B cell (primary cell): Measurements from ENCODE around the gene RFTN2. TPM values are rescaled to one million over a fixed set of nuclear protein-coding genes. Genes with fewer than 3 reads are reported as not detected.

Experiments
- ATAC-seq: fragments of 200-7000 bp; cut with Tn5 transposase; one replicate; pipeline ENCODE4 v1.10.0; 2021; ENCODE audit warnings: low read depth, mild to moderate bottlenecking, moderate number of reproducible peaks, moderate library complexity
- CTCF ChIA-PET: fragments of 350-600 bp; sonication (Branson Sonifier 250); formaldehyde crosslinking; loops from one replicate; lab custom pipeline; 2021; ENCODE audit warnings: antibody characterized with exemption, inconsistent platforms; lab: Charles Lee
- POLR2A ChIA-PET: fragments of 350-600 bp; sonication (Branson Sonifier 250); formaldehyde crosslinking; loops from one replicate; lab custom pipeline; 2021; ENCODE audit warnings: antibody characterized with exemption; lab: Charles Lee
- DNase-seq: peaks from one replicate; pipeline ENCODE4 v3.0.0; 2013
- H2AFZ ChIP-seq: 2 replicates; pipeline ENCODE4 v1.6.1; 2012; ENCODE audit warnings: mild to moderate bottlenecking, low read depth, low read length; ENCODE audit not compliant: insufficient read depth, poor library complexity, severe bottlenecking
- H3K27ac ChIP-seq, 2 donors: 1 replicate in 1 of 2; 2 replicates in 1 of 2; pipeline ENCODE4 v1.5.1; 2012 to 2013; ENCODE audit warnings: low read length in 2 of 2, mild to moderate bottlenecking in 2 of 2, moderate library complexity in 1 of 2
- H3K27me3 ChIP-seq, 4 experiments: fragments of 200-600 bp in 1 of 4; sonication (generic) in 1 of 4; replicated peaks in 1 of 4; 1 replicate in 2 of 4; 2 replicates in 2 of 4; pipeline versions ENCODE4 v1.6.1 to v1.7.0; 2013 to 2016; ENCODE audit warnings: low read length in 3 of 4, mild to moderate bottlenecking in 2 of 4, mixed read lengths in 1 of 4, moderate library complexity in 1 of 4; ENCODE audit not compliant: insufficient read depth in 4 of 4, control insufficient read depth in 3 of 4; ENCODE audit errors: control extremely low read depth in 1 of 4
- H3K36me3 ChIP-seq, 2 experiments: replicated peaks in 1 of 2; 1 replicate in 1 of 2; 2 replicates in 1 of 2; pipeline versions ENCODE4 v1.6.1 to v1.7.1; 2013; ENCODE audit warnings: low read length in 1 of 2; ENCODE audit not compliant: insufficient read depth in 2 of 2, control insufficient read depth in 1 of 2; ENCODE audit errors: control extremely low read depth in 1 of 2, extremely low read depth in 1 of 2
- H3K4me1 ChIP-seq, 2 donors: fragments of 200-600 bp in 1 of 2; sonication (generic) in 1 of 2; 1 replicate in 1 of 2; 2 replicates in 1 of 2; pipeline versions ENCODE4 v1.5.1 to v1.6.1; 2013 to 2017; ENCODE audit warnings: low read length in 2 of 2; ENCODE audit not compliant: control insufficient read depth in 2 of 2, insufficient read depth in 2 of 2
- H3K4me2 ChIP-seq: replicated peaks from 2 replicates; pipeline ENCODE3; 2012; ENCODE audit warnings: mild to moderate bottlenecking, low read depth, low read length; ENCODE audit not compliant: poor library complexity, severe bottlenecking
- H3K4me3 ChIP-seq, 5 experiments: fragments of 200-600 bp in 1 of 5; sonication (generic) in 1 of 5; 1 replicate in 3 of 5; 2 replicates in 2 of 5; pipeline versions ENCODE4 v1.5.1 to v1.7.0; 2011 to 2016; ENCODE audit warnings: low read length in 4 of 5, mild to moderate bottlenecking in 4 of 5, low read depth in 2 of 5, control low read depth in 1 of 5, moderate library complexity in 1 of 5; ENCODE audit not compliant: insufficient read depth in 1 of 5; ENCODE audit errors: control extremely low read depth in 1 of 5, extremely low read depth in 1 of 5
- H3K79me2 ChIP-seq: fragments of 200-600 bp; sonication (generic); one replicate; pipeline ENCODE4 v1.6.0; 2016; ENCODE audit warnings: low read length; ENCODE audit not compliant: control insufficient read depth, insufficient read depth
- H3K9ac ChIP-seq: fragments of 200-600 bp; sonication (generic); 2 replicates; pipeline ENCODE4 v1.6.1; 2017; ENCODE audit warnings: mild to moderate bottlenecking, low read length, moderate library complexity
- H3K9me3 ChIP-seq, 3 donors: one replicate each; pipeline versions ENCODE4 v1.6.1 to v1.7.1; 2013; ENCODE audit warnings: low read length in 2 of 3; ENCODE audit not compliant: control insufficient read depth in 2 of 3, insufficient read depth in 1 of 3; ENCODE audit errors: control extremely low read depth in 1 of 3
- H4K20me1 ChIP-seq: 2 replicates; pipeline ENCODE4 v1.6.0; 2012; ENCODE audit warnings: mild to moderate bottlenecking, low read length; ENCODE audit not compliant: insufficient read depth, control insufficient read depth, poor library complexity, severe bottlenecking
- H3K27ac Mint-ChIP-seq: one replicate; pipeline ENCODE4 v1.8.0; 2021; ENCODE audit warnings: mixed read lengths
- H3K27me3 Mint-ChIP-seq: one replicate; pipeline ENCODE4 v1.8.0; 2021; ENCODE audit warnings: mixed read lengths
- H3K4me1 Mint-ChIP-seq: one replicate; pipeline ENCODE4 v1.8.0; 2021; ENCODE audit warnings: mixed read lengths
- H3K4me3 Mint-ChIP-seq: one replicate; pipeline ENCODE4 v1.8.0; 2021; ENCODE audit warnings: mixed read lengths
- H3K9me3 Mint-ChIP-seq: one replicate; pipeline ENCODE4 v1.8.0; 2022; ENCODE audit warnings: mixed read lengths; ENCODE audit not compliant: insufficient read depth
- EZH2 ChIP-seq: IDR thresholded peaks from 2 replicates; pipeline ENCODE4 v1.6.1; 2012; ENCODE audit warnings: borderline replicate concordance, low read depth, mild to moderate bottlenecking, moderate library complexity, low read length; ENCODE audit not compliant: insufficient read depth, poor library complexity, severe bottlenecking
- WGBS: methylation state at CpG from one replicate; pipeline ENCODE4 v1.1.5; 2013; ENCODE audit warnings: missing lambda C conversion rate; ENCODE audit not compliant: insufficient coverage; 5-methylcytosine and 5-hydroxymethylcytosine counted together
- intact Hi-C: fragments of 100-400 bp; cut with micrococcal nuclease; formaldehyde crosslinking; loops from one replicate; pipeline ENCODE4 v1.10.0; 2022
- polyA plus RNA-seq: library from polyadenylated mRNA; depleted of rRNA; stranded (reverse); fragments of >200 nt; gene quantifications from 2 replicates; pipeline ENCODE4 v1.2.3, GENCODE V29; 2012
- total RNA-seq, 2 donors: library from RNA; stranded (reverse); fragments of 120-200 nt in 1 of 2; gene quantifications; 1 replicate in 1 of 2; 2 replicates in 1 of 2; pipeline versions ENCODE4 v1.2.3 to v1.2.4, GENCODE V29; 2013 to 2022
- TF ChIP-seq, protein P1 (sequence below): fragments of 200-600 bp; IDR thresholded peaks from one replicate; pipeline ENCODE4 v1.8.0; 2022; ENCODE audit warnings: antibody characterized with exemption, mild to moderate bottlenecking

Gene RFTN2
- total and polyA plus RNA-seq, 2 donors (not counting 1 experiment from before 2014, with no cell fraction given) = not detected

DNA sequence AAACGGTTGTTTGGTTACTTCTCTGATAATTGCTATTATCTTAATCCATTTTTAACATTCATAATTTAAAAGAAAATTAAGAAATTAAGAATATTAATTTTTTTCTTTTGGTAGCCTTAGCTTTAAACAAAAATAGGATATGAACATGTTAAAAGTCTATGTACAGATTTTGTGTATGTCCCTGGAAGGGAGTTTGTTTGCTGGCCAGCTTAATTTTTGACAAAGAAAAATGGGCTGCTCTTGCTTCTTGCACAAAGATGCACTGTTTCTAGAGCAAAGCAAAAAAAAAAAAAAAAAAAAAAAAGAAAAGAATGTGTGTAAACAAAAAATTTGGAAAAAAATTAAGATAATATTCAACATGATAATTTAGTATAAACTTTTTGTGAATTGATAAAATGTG, 1.3 kb downstream of the RFTN2 start:
- H4K20me1 ChIP-seq = no peaks in the 10 kb centered on the region
- no peak overlapping the region for H3K27ac ChIP-seq
- ATAC-seq (no peak), DNase-seq (no peak)
- H3K4me3 Mint-ChIP-seq = no peak overlapping the region
- POLR2A ChIA-PET = no interaction called here
- no peak overlapping the region for H3K4me3 ChIP-seq
- no peaks in the 10 kb centered on the region for H3K79me2 ChIP-seq
- no peaks in the 10 kb centered on the region for H3K9me3 ChIP-seq
- CTCF ChIA-PET = no interaction called here
- no peak overlapping the region for H3K4me2 ChIP-seq
- no peak overlapping the region for H3K9ac ChIP-seq
- H3K4me1 ChIP-seq = no peaks in the 10 kb centered on the region
- peaks cover 25% of the 10 kb centered on the region for H3K27me3 Mint-ChIP-seq
- H3K27ac Mint-ChIP-seq = no peak overlapping the region
- H2AFZ ChIP-seq = no peak overlapping the region
- H3K4me1 Mint-ChIP-seq = no peaks in the 10 kb centered on the region
- no CpG with 5 or more reads among the region's 1 CpG for WGBS
- peaks cover 0 to 10% (median 3%) of the 10 kb centered on the region in 4 experiments for H3K27me3 ChIP-seq
- no peaks in the 10 kb centered on the region for H3K36me3 ChIP-seq
- intact Hi-C loops = no loop called here
- H3K9me3 Mint-ChIP-seq = no peaks in the 10 kb centered on the region
- TF ChIP-seq, protein P1, sequence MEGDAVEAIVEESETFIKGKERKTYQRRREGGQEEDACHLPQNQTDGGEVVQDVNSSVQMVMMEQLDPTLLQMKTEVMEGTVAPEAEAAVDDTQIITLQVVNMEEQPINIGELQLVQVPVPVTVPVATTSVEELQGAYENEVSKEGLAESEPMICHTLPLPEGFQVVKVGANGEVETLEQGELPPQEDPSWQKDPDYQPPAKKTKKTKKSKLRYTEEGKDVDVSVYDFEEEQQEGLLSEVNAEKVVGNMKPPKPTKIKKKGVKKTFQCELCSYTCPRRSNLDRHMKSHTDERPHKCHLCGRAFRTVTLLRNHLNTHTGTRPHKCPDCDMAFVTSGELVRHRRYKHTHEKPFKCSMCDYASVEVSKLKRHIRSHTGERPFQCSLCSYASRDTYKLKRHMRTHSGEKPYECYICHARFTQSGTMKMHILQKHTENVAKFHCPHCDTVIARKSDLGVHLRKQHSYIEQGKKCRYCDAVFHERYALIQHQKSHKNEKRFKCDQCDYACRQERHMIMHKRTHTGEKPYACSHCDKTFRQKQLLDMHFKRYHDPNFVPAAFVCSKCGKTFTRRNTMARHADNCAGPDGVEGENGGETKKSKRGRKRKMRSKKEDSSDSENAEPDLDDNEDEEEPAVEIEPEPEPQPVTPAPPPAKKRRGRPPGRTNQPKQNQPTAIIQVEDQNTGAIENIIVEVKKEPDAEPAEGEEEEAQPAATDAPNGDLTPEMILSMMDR = no peak
- no peak for TF ChIP-seq EZH2

DNA sequence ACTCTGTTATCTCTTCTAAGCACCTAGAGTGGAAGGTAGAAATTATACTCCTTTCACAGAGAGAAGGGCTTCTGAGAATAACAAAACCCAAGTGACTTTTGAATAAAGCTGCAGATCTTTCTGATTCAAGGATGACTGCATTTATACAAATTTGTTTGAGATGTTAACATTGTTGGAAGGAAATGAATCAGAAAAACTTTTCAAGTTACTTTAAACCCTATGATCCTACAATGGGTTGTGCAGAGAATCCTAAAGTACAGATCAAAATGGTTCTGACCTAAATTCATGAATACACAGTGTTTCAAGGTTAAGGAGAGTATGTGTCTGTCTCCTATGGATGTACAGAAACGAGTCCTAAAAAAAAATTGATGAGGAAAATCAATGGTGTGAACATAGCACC, 1.8 kb downstream of the RFTN2 start:
- no peak for ATAC-seq
- Mint-ChIP-seq H3K4me3 (no peak overlapping the region), H3K9me3 (no peaks in the 10 kb centered on the region), H3K4me1 (no peaks in the 10 kb centered on the region), H3K27me3 (peaks cover 25% of the 10 kb centered on the region), H3K27ac (no peak overlapping the region)
- no peak overlapping the region for H2AFZ ChIP-seq
- POLR2A ChIA-PET = no interaction called here
- H3K27ac ChIP-seq = no peak overlapping the region
- no peaks in the 10 kb centered on the region for H4K20me1 ChIP-seq
- peaks cover 0 to 10% (median 3%) of the 10 kb centered on the region in 4 experiments for H3K27me3 ChIP-seq
- H3K4me3 ChIP-seq = no peak overlapping the region
- peaks cover 0 to 1% (median 0%) of the 10 kb centered on the region in 3 donors for H3K9me3 ChIP-seq
- H3K4me1 ChIP-seq = no peaks in the 10 kb centered on the region
- intact Hi-C loops = no loop called here
- H3K36me3 ChIP-seq = no peaks in the 10 kb centered on the region
- H3K9ac ChIP-seq = no peak overlapping the region
- CTCF ChIA-PET = no interaction called here
- no CpG with 5 or more reads among the region's 1 CpG for WGBS
- H3K79me2 ChIP-seq = no peaks in the 10 kb centered on the region
- DNase-seq = no peak
- TF ChIP-seq EZH2 = no peak
- TF ChIP-seq, protein P1 = no peak
- H3K4me2 ChIP-seq = no peak overlapping the region
